ENCODE measurements around the gene BATF3. TPM values are rescaled to one million over a fixed set of nuclear protein-coding genes. Genes with fewer than 3 reads are reported as not detected.

The BATF3 gene
- total RNA-seq, 1 experiment from 2014 or later = 2.1 TPM

- no peak overlapping the region for H3K14ac ChIP-seq (ENCODE audit: insufficient read depth, low read length)
- no peak overlapping the region for H3K56ac ChIP-seq (ENCODE audit: insufficient read length, low read depth, low read length)
- no peak overlapping the region for H4K91ac ChIP-seq (ENCODE audit: insufficient read length, low read depth, low read length)
- H3K18ac ChIP-seq (ENCODE audit: insufficient read length, low read depth, low read length) = no peak overlapping the region
- Mint-ChIP-seq H3K4me3 (no peak overlapping the region), H3K27ac (no peak overlapping the region), H3K27me3 (ENCODE audit: low read depth) (peaks cover 34% of the 10 kb centered on the region), H3K4me1 (no peaks in the 10 kb centered on the region), H3K9me3 (no peaks in the 10 kb centered on the region), H3K36me3 (ENCODE audit: insufficient read depth in 1 of 3, low read depth in 3 of 3) (no peaks in the 10 kb centered on the region)
- H3K4me1 ChIP-seq (ENCODE audit: insufficient read depth, low read length) = peaks cover 3% of the 10 kb centered on the region; the same call in 1 of the 2 replicates
- H3K23ac ChIP-seq (ENCODE audit: insufficient read length, low read depth, low read length) = no peak overlapping the region
- no peak overlapping the region for H2BK5ac ChIP-seq (ENCODE audit: insufficient read length, low read length)
- no peak overlapping the region for H3T11ph ChIP-seq (ENCODE audit: low read length)
- H2BK20ac ChIP-seq (ENCODE audit: low read depth, low read length, poor library complexity, severe bottlenecking) = no peak overlapping the region
- H3K27ac ChIP-seq (ENCODE audit: insufficient read length, low read depth, low read length) = no peak overlapping the region
- no peak overlapping the region for H2AFZ ChIP-seq (ENCODE audit: low read length)
- no peak overlapping the region for H4K5ac ChIP-seq (ENCODE audit: insufficient read length, low read depth, low read length)
- no peak overlapping the region for H2BK120ac ChIP-seq (ENCODE audit: low read depth, low read length, poor library complexity, severe bottlenecking)
- no peaks in the 10 kb centered on the region for H3K23me2 ChIP-seq (ENCODE audit: insufficient read length, low read depth, low read length, poor library complexity, severe bottlenecking)
- TF ChIP-seq CTCF (conservative IDR thresholded peaks at IDR 0.05) = no peak
- no peak overlapping the region for H3K4ac ChIP-seq (ENCODE audit: low read depth, low read length)
- H4K20me1 ChIP-seq (ENCODE audit: control insufficient read depth, insufficient read depth, insufficient read length) = no peaks in the 10 kb centered on the region
- no peak for DNase-seq
- no peak overlapping the region for H2AK5ac ChIP-seq (ENCODE audit: insufficient read length, low read length)
- H3K4me2 ChIP-seq (ENCODE audit: insufficient read depth, insufficient read length, low read length) = no peak overlapping the region
- no peak overlapping the region for H4K8ac ChIP-seq (replicated peaks; ENCODE audit: insufficient read length, low read depth, low read length)
- H2BK15ac ChIP-seq (ENCODE audit: low read depth, low read length) = no peak overlapping the region
- no CpG with 5 or more reads among the region's 9 CpGs for WGBS (ENCODE audit: extremely low coverage, insufficient read length, low lambda C conversion rate)
- no peaks in the 10 kb centered on the region for H3K79me2 ChIP-seq (ENCODE audit: insufficient read depth, low read length)
- no peaks in the 10 kb centered on the region for H3K9me3 ChIP-seq (ENCODE audit: control insufficient read depth, low read depth, low read length)
- no peaks in the 10 kb centered on the region for H3K79me1 ChIP-seq (ENCODE audit: insufficient read depth, low read depth, low read length, poor library complexity, severe bottlenecking)
- no peak overlapping the region for H2BK12ac ChIP-seq (ENCODE audit: insufficient read length, low read depth, low read length)
- no peaks in the 10 kb centered on the region for H3K27me3 ChIP-seq (ENCODE audit: insufficient read depth, low read length)
- no peak overlapping the region for H3K9ac ChIP-seq (ENCODE audit: extremely low read depth, insufficient read length, low read length)
These were observed 8.0 kb downstream of the BATF3 start for GRCh38 chr1:212691561-212692071.
